CD4-positive, alpha-beta memory T cell (primary cell): Measurements from ENCODE around the gene SLC6A5. TPM values are rescaled to one million over a fixed set of nuclear protein-coding genes. Genes with fewer than 3 reads are reported as not detected.

Experiments used
- CTCF ChIA-PET: fragments of 350-600 bp; sonication (Branson Sonifier 250); formaldehyde crosslinking; loops from one replicate; lab custom pipeline; 2021; ENCODE audit warnings: inconsistent platforms; ENCODE audit not compliant: partially characterized antibody; lab: Charles Lee
- POLR2A ChIA-PET: fragments of 350-600 bp; sonication (Branson Sonifier 250); formaldehyde crosslinking; loops from one replicate; lab custom pipeline; 2021; ENCODE audit not compliant: partially characterized antibody; lab: Charles Lee
- DNase-seq, 5 donors: peaks; one replicate each; pipeline versions ENCODE4 v3.0.0 to v3.0.0-alpha.2; 2020 to 2022; ENCODE audit warnings: mixed read lengths in 1 of 5
- H3K27ac ChIP-seq: one replicate; pipeline ENCODE4 v1.7.0; 2013; ENCODE audit warnings: low read depth, low read length
- H3K27me3 ChIP-seq: 2 replicates; pipeline ENCODE4 v1.7.0; 2013; ENCODE audit warnings: mild to moderate bottlenecking, low read length, moderate library complexity; ENCODE audit not compliant: insufficient read depth
- H3K36me3 ChIP-seq: 2 replicates; pipeline ENCODE4 v1.7.0; 2013; ENCODE audit warnings: mild to moderate bottlenecking, low read length, moderate library complexity; ENCODE audit not compliant: insufficient read depth
- H3K4me1 ChIP-seq: 2 replicates; pipeline ENCODE4 v1.7.0; 2013; ENCODE audit warnings: mild to moderate bottlenecking, low read length, moderate library complexity; ENCODE audit not compliant: insufficient read depth
- H3K4me3 ChIP-seq, 2 donors: one replicate each; pipeline ENCODE4 v1.7.0; 2013; ENCODE audit warnings: low read length in 2 of 2, mild to moderate bottlenecking in 1 of 2
- H3K9me3 ChIP-seq, 2 donors: one replicate each; pipeline ENCODE4 v1.7.0; 2013; ENCODE audit warnings: low read length in 2 of 2, control low read depth in 1 of 2; ENCODE audit not compliant: control insufficient read depth in 1 of 2
- H3K27ac Mint-ChIP-seq, 7 donors: one replicate each; pipeline ENCODE4 v1.8.0; 2020 to 2021; ENCODE audit warnings: mixed read lengths in 7 of 7, mild to moderate bottlenecking in 6 of 7, inconsistent platforms in 3 of 7, moderate library complexity in 3 of 7
- H3K27me3 Mint-ChIP-seq, 2 donors: one replicate each; pipeline ENCODE4 v1.8.0; 2020 to 2021; ENCODE audit warnings: mixed read lengths in 2 of 2
- H3K36me3 Mint-ChIP-seq, 2 donors: one replicate each; pipeline ENCODE4 v1.8.0; 2020 to 2021; ENCODE audit warnings: mixed read lengths in 2 of 2, inconsistent platforms in 1 of 2, mild to moderate bottlenecking in 1 of 2
- H3K4me1 Mint-ChIP-seq, 4 donors: one replicate each; pipeline ENCODE4 v1.8.0; 2020 to 2021; ENCODE audit warnings: mixed read lengths in 4 of 4, mild to moderate bottlenecking in 1 of 4
- H3K4me3 Mint-ChIP-seq, 8 donors: one replicate each; pipeline ENCODE4 v1.8.0; 2020 to 2021; ENCODE audit warnings: mixed read lengths in 8 of 8, mild to moderate bottlenecking in 7 of 8, moderate library complexity in 6 of 8, inconsistent platforms in 3 of 8
- H3K9me3 Mint-ChIP-seq, 8 donors: one replicate each; pipeline ENCODE4 v1.8.0; 2020 to 2021; ENCODE audit warnings: mixed read lengths in 8 of 8, mild to moderate bottlenecking in 5 of 8, inconsistent platforms in 3 of 8, moderate library complexity in 1 of 8
- intact Hi-C: fragments of 100-400 bp; cut with micrococcal nuclease; formaldehyde crosslinking; loops from one replicate; pipeline ENCODE4 v1.15.1; 2023
- polyA plus RNA-seq, 2 donors: library from polyadenylated mRNA; unstranded; fragments of 300-500 nt; fragmentation: Illumina TruSeq; gene quantifications; one replicate each; pipeline ENCODE4 v1.2.3, GENCODE V29; 2021
- total RNA-seq, 2 experiments: library from RNA; stranded (reverse); gene quantifications; one replicate each; pipeline ENCODE4 v1.2.3, GENCODE V29; 2021

SLC6A5 gene
- total and polyA plus RNA-seq, 4 experiments from 2014 or later: not detected

GRCh38 chr11:20604864-20605601 lies 5.6 kb downstream of the SLC6A5 start:
- intact Hi-C loops: no loop called here
- Mint-ChIP-seq H3K4me3 (no peak overlapping the region), H3K27me3 (peaks cover 66 to 74% of the 10 kb centered on the region in 2 donors), H3K4me1 (peaks cover 0 to 8% (median 3%) of the 10 kb centered on the region in 4 donors), H3K36me3 (peaks cover 0 to 3% of the 10 kb centered on the region in 2 donors), H3K9me3 (peaks cover 0 to 9% (median 2%) of the 10 kb centered on the region in 8 donors), H3K27ac (no peak overlapping the region)
- Histone ChIP-seq H3K27me3 (peaks cover 46% of the 10 kb centered on the region), H3K27ac (no peak overlapping the region), H3K36me3 (no peaks in the 10 kb centered on the region), H3K4me3 (no peak overlapping the region), H3K9me3 (no peaks in the 10 kb centered on the region), H3K4me1 (no peaks in the 10 kb centered on the region)
- POLR2A ChIA-PET: no interaction called here
- DNase-seq: no peak
- CTCF ChIA-PET: no interaction called here

DNA sequence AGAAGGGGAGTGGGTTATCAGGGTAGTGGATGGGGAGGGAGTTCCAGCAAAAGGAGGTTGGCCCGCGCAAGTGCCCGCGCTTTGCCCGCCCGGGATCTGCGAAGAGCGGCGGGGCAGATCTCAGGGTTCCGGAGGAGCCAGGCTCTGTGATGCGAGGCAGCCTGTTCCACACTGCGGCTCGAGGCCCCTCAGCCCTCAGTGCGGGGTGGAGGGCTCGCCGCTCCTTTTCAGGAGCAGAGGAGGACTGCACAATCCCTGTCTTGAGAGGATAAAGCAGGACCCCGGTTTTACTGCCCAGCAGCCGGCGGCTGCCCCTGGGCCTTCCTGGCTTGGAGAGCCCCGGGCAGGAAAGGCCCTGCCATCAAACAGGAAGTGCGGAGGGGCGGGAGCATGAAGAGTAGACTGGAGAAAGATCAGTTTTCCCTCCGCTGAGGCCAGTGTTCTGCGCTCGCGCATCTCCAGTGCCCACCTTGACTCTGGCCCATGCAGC lies 6.2 kb downstream of the SLC6A5 start:
- Histone ChIP-seq H3K27ac (no peak overlapping the region), H3K36me3 (no peaks in the 10 kb centered on the region), H3K9me3 (no peaks in the 10 kb centered on the region), H3K4me3 (no peak overlapping the region), H3K27me3 (peaks cover 42% of the 10 kb centered on the region), H3K4me1 (no peaks in the 10 kb centered on the region)
- Mint-ChIP-seq H3K27me3 (peaks cover 60 to 73% of the 10 kb centered on the region in 2 donors), H3K27ac (no peak overlapping the region), H3K9me3 (peaks cover 0 to 3% (median 0%) of the 10 kb centered on the region in 8 donors), H3K4me3 (no peak overlapping the region), H3K4me1 (peaks cover 3 to 14% (median 8%) of the 10 kb centered on the region in 4 donors), H3K36me3 (no peaks in the 10 kb centered on the region)
- ChIA-PET CTCF (no interaction called here), POLR2A (no interaction called here)
- no peak for DNase-seq
- intact Hi-C loops: no loop called here

DNA sequence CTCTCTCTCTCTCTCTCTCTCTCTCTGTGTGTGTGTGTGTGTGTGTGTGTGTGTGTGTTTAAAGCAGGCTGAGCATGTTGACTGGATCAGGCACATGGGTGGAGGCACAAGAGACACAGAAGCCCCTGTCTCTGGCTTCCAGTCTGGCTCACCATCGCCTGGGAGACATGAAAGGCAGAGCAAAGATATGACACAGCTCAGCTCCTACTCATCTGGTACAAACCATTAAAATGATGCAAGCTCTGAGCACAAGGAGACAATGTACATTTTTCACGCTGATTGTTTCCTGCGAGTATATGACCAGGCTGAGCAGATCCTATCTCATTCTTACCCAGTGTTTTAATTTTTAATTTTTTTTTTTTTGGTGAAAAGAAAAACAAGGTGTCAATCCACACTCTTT lies 9.5 kb downstream of the SLC6A5 start:
- Mint-ChIP-seq H3K27ac (no peak overlapping the region), H3K4me3 (no peak overlapping the region), H3K9me3 (peaks cover 0 to under 1% (median 0%) of the 10 kb centered on the region in 8 donors), H3K4me1 (peaks cover 3 to 8% (median 8%) of the 10 kb centered on the region in 4 donors), H3K36me3 (no peaks in the 10 kb centered on the region), H3K27me3 (peaks cover 36 to 63% of the 10 kb centered on the region in 2 donors)
- Histone ChIP-seq H3K4me3 (no peak overlapping the region), H3K4me1 (no peaks in the 10 kb centered on the region), H3K36me3 (no peaks in the 10 kb centered on the region), H3K27ac (no peak overlapping the region), H3K27me3 (peaks cover 18% of the 10 kb centered on the region), H3K9me3 (no peaks in the 10 kb centered on the region)
- ChIA-PET POLR2A (interaction anchor here (0.6 kb wide), 1 partner anchor 219 kb away, joined by 4 read pairs; no protein-coding TSS in a partner anchor), CTCF (interaction anchor here (1.1 to 4.7 kb wide), 3 partner anchors 9 to 480 kb away, joined by 3 to 42 read pairs (median 3); no protein-coding TSS in a partner anchor)
- DNase-seq: no peak
- intact Hi-C loops: no loop called here

DNA sequence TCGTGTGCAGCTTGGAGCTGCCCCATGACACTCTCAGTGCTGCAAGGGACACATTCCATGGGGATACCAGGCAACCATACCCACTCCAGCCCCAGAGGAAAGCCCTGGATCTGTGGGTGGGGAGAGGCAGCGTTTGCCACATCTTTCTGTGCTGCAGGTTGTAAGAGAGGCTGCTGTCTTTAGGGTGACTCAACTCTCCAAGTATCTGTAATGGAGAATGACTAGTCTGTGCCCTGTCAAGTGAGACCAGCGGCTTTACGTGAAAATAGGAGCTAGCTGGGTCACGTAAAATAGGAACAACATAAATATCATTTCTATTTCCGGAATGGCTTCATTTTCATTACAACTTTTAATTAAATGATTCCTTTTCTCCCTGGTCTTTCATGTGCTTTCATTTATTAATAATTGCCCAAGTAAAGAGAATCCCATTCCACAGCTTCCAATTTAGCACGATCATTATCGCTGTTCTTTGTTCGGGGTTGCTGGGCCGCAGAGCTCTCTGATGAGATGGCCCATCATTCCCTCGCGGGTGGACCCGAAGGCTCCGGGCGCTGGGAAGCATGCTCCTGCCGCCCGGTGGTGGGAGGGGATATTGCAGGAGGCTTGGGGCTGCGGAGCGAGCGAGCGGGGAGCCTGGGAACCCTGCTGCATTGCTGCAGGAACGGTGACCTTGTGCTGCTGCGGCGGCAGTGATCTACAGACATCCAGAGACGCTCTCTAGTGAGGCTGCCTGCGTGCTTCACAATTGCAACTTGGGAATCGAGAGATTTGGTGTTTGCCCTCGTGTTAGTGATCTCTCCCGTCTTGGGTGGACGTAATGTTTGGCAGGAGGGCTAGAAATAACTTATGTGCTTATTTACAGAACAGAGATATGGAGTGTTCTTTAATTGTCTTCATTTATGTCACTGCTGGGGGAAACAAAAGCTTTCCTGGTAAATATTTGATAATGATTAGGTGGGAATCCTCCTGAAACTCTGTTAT lies 10.6 kb downstream of the SLC6A5 start:
- Mint-ChIP-seq H3K4me3 (peak overlapping the region in 6 of 8 donors; percentile 37 to 69 (median 56)), H3K36me3 (no peaks in the 10 kb centered on the region), H3K27ac (peak overlapping the region in 1 of 7 donors; percentile 45), H3K9me3 (no peaks in the 10 kb centered on the region), H3K4me1 (peaks cover 3 to 8% (median 8%) of the 10 kb centered on the region in 4 donors), H3K27me3 (peaks cover 42 to 53% of the 10 kb centered on the region in 2 donors)
- no peak overlapping the region for H3K4me3 ChIP-seq
- H3K27me3 ChIP-seq: peaks cover 28% of the 10 kb centered on the region
- H3K36me3 ChIP-seq: no peaks in the 10 kb centered on the region
- ChIA-PET CTCF (interaction anchor here (0.7 to 4.7 kb wide), 8 partner anchors 9 to 497 kb away, joined by 3 to 42 read pairs (median 4); no protein-coding TSS in a partner anchor), POLR2A (no interaction called here)
- H3K27ac ChIP-seq: no peak overlapping the region
- peak in 4 of 5 donors; percentile 19 to 38 (median 32) for DNase-seq
- intact Hi-C loops: loop anchor here (1.0 to 5.0 kb wide), 2 partner anchors 213 to 482 kb away; no protein-coding TSS in a partner anchor
- no peaks in the 10 kb centered on the region for H3K4me1 ChIP-seq
- no peaks in the 10 kb centered on the region for H3K9me3 ChIP-seq

- H3K4me3 Mint-ChIP-seq: no peak overlapping the region
- H3K27ac Mint-ChIP-seq: no peak overlapping the region
- Histone ChIP-seq H3K27me3 (peaks cover 26% of the 10 kb centered on the region), H3K9me3 (no peaks in the 10 kb centered on the region), H3K27ac (no peak overlapping the region), H3K36me3 (no peaks in the 10 kb centered on the region), H3K4me3 (no peak overlapping the region), H3K4me1 (no peaks in the 10 kb centered on the region)
- H3K27me3 Mint-ChIP-seq: peaks cover 34 to 46% of the 10 kb centered on the region in 2 donors
- no peaks in the 10 kb centered on the region for H3K9me3 Mint-ChIP-seq
- CTCF ChIA-PET: interaction anchor here (1.1 to 4.7 kb wide), 5 partner anchors 12 to 498 kb away, joined by 3 to 42 read pairs (median 7); no protein-coding TSS in a partner anchor
- DNase-seq: no peak
- POLR2A ChIA-PET: no interaction called here
- no peaks in the 10 kb centered on the region for H3K36me3 Mint-ChIP-seq
- intact Hi-C loops: loop anchor here (1.0 to 5.0 kb wide), 2 partner anchors 214 to 483 kb away; no protein-coding TSS in a partner anchor
- H3K4me1 Mint-ChIP-seq: peaks cover 3 to 8% (median 8%) of the 10 kb centered on the region in 4 donors
These were observed 11.4 kb downstream of the SLC6A5 start for GRCh38 chr11:20610825-20611224.

GRCh38 chr11:20611445-20611844 lies 12.0 kb downstream of the SLC6A5 start:
- Histone ChIP-seq H3K9me3 (no peaks in the 10 kb centered on the region), H3K27ac (no peak overlapping the region), H3K36me3 (no peaks in the 10 kb centered on the region), H3K4me1 (no peaks in the 10 kb centered on the region), H3K27me3 (peaks cover 19% of the 10 kb centered on the region), H3K4me3 (no peak overlapping the region)
- Mint-ChIP-seq H3K4me3 (no peak overlapping the region), H3K27me3 (peaks cover 28 to 40% of the 10 kb centered on the region in 2 donors), H3K27ac (no peak overlapping the region), H3K4me1 (peaks cover 3 to 8% (median 7%) of the 10 kb centered on the region in 4 donors), H3K9me3 (no peaks in the 10 kb centered on the region), H3K36me3 (no peaks in the 10 kb centered on the region)
- no peak for DNase-seq
- intact Hi-C loops: loop anchor here (5.0 kb wide), 1 partner anchor 214 kb away; no protein-coding TSS in a partner anchor
- CTCF ChIA-PET: interaction anchor here (2.2 to 4.7 kb wide), 2 partner anchors 11 to 483 kb away, joined by 7 to 42 read pairs; no protein-coding TSS in a partner anchor
- POLR2A ChIA-PET: no interaction called here
